GM12878 (cell line): ENCODE measurements around the gene ADAMTS2. TPM values are rescaled to one million over a fixed set of nuclear protein-coding genes. Genes with fewer than 3 reads are reported as not detected.

Experiments used
- ATAC-seq: fragments of 200-7000 bp; cut with Tn5 transposase; 3 replicates; pipeline ENCODE4 v1.9.1; 2020; ENCODE audit warnings: mild to moderate bottlenecking, moderate library complexity
- BruUV-seq: library from RNA; stranded (reverse); fragments of 400-500 nt; replicated peaks from 2 replicates; lab custom pipeline; 2021; lab: Mats Ljungman, UMichigan
- CTCF ChIA-PET: fragments of 300-600 bp; sonication (Branson Sonifier 250); formaldehyde crosslinking; extraction: SDS; loops from one replicate; lab custom pipeline; 2021; ENCODE audit warnings: inconsistent platforms; lab: Yijun Ruan, JAX
- POLR2A ChIA-PET: fragments of 350-600 bp; formaldehyde crosslinking; extraction: SDS; loops from one replicate; lab custom pipeline; 2021; ENCODE audit warnings: inconsistent platforms; lab: Charles Lee
- RAD21 ChIA-PET: fragments of 300-600 bp; sonication (Branson Sonifier 250); formaldehyde crosslinking; loops from one replicate; lab custom pipeline; 2023; ENCODE audit warnings: antibody characterized with exemption; ENCODE audit not compliant: unreplicated experiment; lab: Charles Lee
- SMC1A ChIA-PET: fragments of 300-600 bp; sonication (Branson Sonifier 250); formaldehyde crosslinking; loops from one replicate; lab custom pipeline; 2023; ENCODE audit not compliant: unreplicated experiment, uncharacterized antibody; lab: Charles Lee
- DNase-seq: peaks from one replicate; pipeline ENCODE4 v3.0.0-alpha.2; 2011; ENCODE audit warnings: low read depth, low spot score
- FAIRE-seq: peaks from 3 replicates; lab custom pipeline; 2011; peaks lifted over from hg19 to GRCh38; lab: Jason Lieb, UNC
- H2AFZ ChIP-seq: 2 replicates; pipeline ENCODE4 v1.6.0; 2011; ENCODE audit warnings: low read depth, low read length, control low read depth; ENCODE audit not compliant: control insufficient read depth
- H3K27ac ChIP-seq: 2 replicates; pipeline ENCODE4 v1.5.1; 2011; ENCODE audit warnings: control low read depth; ENCODE audit not compliant: control insufficient read depth, insufficient read depth
- H3K27me3 ChIP-seq, 2 experiments: replicated peaks in 1 of 2; 2 replicates each; pipeline versions ENCODE4 v1.6.0 to v1.6.1; 2011; ENCODE audit warnings: low read length in 1 of 2; ENCODE audit not compliant: control insufficient read depth in 2 of 2, insufficient read depth in 2 of 2
- H3K36me3 ChIP-seq, 2 experiments: 2 replicates each; pipeline ENCODE4 v1.5.1; 2011; ENCODE audit warnings: low read length in 1 of 2; ENCODE audit not compliant: control insufficient read depth in 2 of 2, insufficient read depth in 2 of 2
- H3K4me1 ChIP-seq: 2 replicates; pipeline ENCODE4 v1.6.1; 2011; ENCODE audit warnings: mild to moderate bottlenecking, low read length, moderate library complexity, mixed read lengths; ENCODE audit not compliant: control insufficient read depth, insufficient read depth
- H3K4me2 ChIP-seq: 2 replicates; pipeline ENCODE4 v1.6.0; 2011; ENCODE audit warnings: control low read depth; ENCODE audit not compliant: control insufficient read depth, insufficient read depth
- H3K4me3 ChIP-seq: fragments of 200-600 bp; sonication (generic); 2 replicates; pipeline ENCODE4 v1.5.1; 2016
- H3K79me2 ChIP-seq: 2 replicates; pipeline ENCODE4 v1.6.0; 2011; ENCODE audit warnings: low read length; ENCODE audit not compliant: control insufficient read depth, insufficient read depth
- H3K9ac ChIP-seq: 2 replicates; pipeline ENCODE4 v1.8.0; 2011; ENCODE audit warnings: low read length, control low read depth, mixed read lengths; ENCODE audit not compliant: control insufficient read depth, insufficient read depth
- H3K9me3 ChIP-seq: replicated peaks from 3 replicates; pipeline ENCODE4 v1.5.1; 2011; ENCODE audit warnings: mild to moderate bottlenecking, low read length; ENCODE audit not compliant: control insufficient read depth, insufficient read depth
- H4K20me1 ChIP-seq: 2 replicates; pipeline ENCODE4 v1.6.0; 2011; ENCODE audit not compliant: control insufficient read depth, insufficient read depth
- CEBPB ChIP-seq, 2 experiments: fragments of 150-350 bp in 1 of 2; IDR thresholded peaks; 2 replicates each; pipeline ENCODE4 v1.6.1; 2012 to 2014; ENCODE audit warnings: low read depth in 2 of 2, low read length in 2 of 2, borderline replicate concordance in 1 of 2, inconsistent platforms in 1 of 2
- HDGF ChIP-seq: fragments of 450-650 bp; IDR thresholded peaks from 2 replicates; pipeline ENCODE4 v1.6.1; 2016; ENCODE audit warnings: antibody characterized with exemption
- JUNB ChIP-seq: IDR thresholded peaks from 2 replicates; pipeline ENCODE4 v1.6.1; 2016; ENCODE audit warnings: antibody characterized with exemption, mild to moderate bottlenecking
- MEF2A ChIP-seq: IDR thresholded peaks from 2 replicates; pipeline ENCODE4 v1.6.1; 2011; ENCODE audit warnings: low read depth, mild to moderate bottlenecking, low read length, moderate library complexity; ENCODE audit not compliant: insufficient read depth
- MTA3 ChIP-seq: IDR thresholded peaks from 2 replicates; pipeline ENCODE4 v1.6.1; 2012; ENCODE audit warnings: low read length, inconsistent platforms, borderline replicate concordance
- NR2C1 ChIP-seq: fragments of 450-650 bp; IDR thresholded peaks from 2 replicates; pipeline ENCODE4 v1.6.1; 2017; ENCODE audit warnings: antibody characterized with exemption, mild to moderate bottlenecking, moderate library complexity
- RAD51 ChIP-seq: fragments of 450-650 bp; IDR thresholded peaks from 2 replicates; pipeline ENCODE4 v1.6.1; 2016; ENCODE audit warnings: moderate library complexity, mild to moderate bottlenecking, inconsistent platforms
- RUNX3 ChIP-seq: IDR thresholded peaks from 2 replicates; pipeline ENCODE4 v1.6.1; 2012; ENCODE audit warnings: low read length, inconsistent platforms
- TAF1 ChIP-seq: IDR thresholded peaks from 2 replicates; pipeline ENCODE4 v1.6.1; 2011; ENCODE audit warnings: mild to moderate bottlenecking, low read depth, low read length, borderline replicate concordance
- TCF7 ChIP-seq: IDR thresholded peaks from 2 replicates; pipeline ENCODE4 v1.6.1; 2014; ENCODE audit warnings: antibody characterized with exemption, borderline replicate concordance
- ZBED1 ChIP-seq: IDR thresholded peaks from 2 replicates; pipeline ENCODE4 v1.6.1; 2016; ENCODE audit warnings: borderline replicate concordance
- ZNF217 ChIP-seq: fragments of 450-650 bp; IDR thresholded peaks from 2 replicates; pipeline ENCODE4 v1.6.1; 2017; ENCODE audit warnings: antibody characterized with exemption, mild to moderate bottlenecking
- ZZZ3 ChIP-seq: IDR thresholded peaks from 2 replicates; pipeline ENCODE4 v1.6.1; 2011; ENCODE audit warnings: low read depth; ENCODE audit not compliant: control insufficient read depth, insufficient read length
- WGBS: methylation state at CpG from one replicate; pipeline ENCODE4 v1.1.6; 2016; ENCODE audit warnings: low lambda C conversion rate; ENCODE audit not compliant: insufficient replicate concordance, insufficient coverage; ENCODE audit errors: missing lambda C conversion rate; 5-methylcytosine and 5-hydroxymethylcytosine counted together
- in situ Hi-C: fragments of 300-500 bp; cut with MboI; formaldehyde crosslinking; loops from 9 replicates; pipeline ENCODE4 v1.14.3; 2018; ENCODE audit warnings: mixed read lengths
- intact Hi-C: fragments of 100-400 bp; cut with micrococcal nuclease; formaldehyde crosslinking; loops from one replicate; pipeline ENCODE4 v1.14.2; 2022; ENCODE audit not compliant: unreplicated experiment
- polyA plus RNA-seq, 11 experiments: library from polyadenylated mRNA; depleted of rRNA in 4 of 11; unstranded in 6 of 11; stranded (reverse) in 5 of 11; fragments of >200 nt; fragmentation: Nextera tagmentation in 4 of 11; fragmentation: Illumina TruSeq in 1 of 11; extraction: Ambion mirVana in 4 of 11; extraction: Trizol in 1 of 11; gene quantifications; 1 replicate in 1 of 11; 2 replicates in 10 of 11; pipeline versions ENCODE4 v1.2.1 to v1.2.3, GENCODE V29; 2011 to 2016; ENCODE audit warnings: inconsistent platforms in 2 of 11, missing spikeins in 2 of 11, low read depth in 1 of 11
- total RNA-seq, 4 experiments: library from RNA; depleted of rRNA in 3 of 4; stranded (reverse); fragments of >200 nt in 3 of 4; fragmentation: Illumina TruSeq in 1 of 4; extraction: Trizol in 1 of 4; gene quantifications; 2 replicates each; pipeline versions ENCODE4 v1.2.1 to v1.2.3, GENCODE V29; 2013 to 2021
- TF ChIP-seq, protein P1 (sequence below): IDR thresholded peaks from 2 replicates; pipeline ENCODE4 v1.6.1; 2011; ENCODE audit warnings: borderline replicate concordance, low read depth, mild to moderate bottlenecking, moderate library complexity, low read length; ENCODE audit not compliant: insufficient read depth, poor library complexity, severe bottlenecking
- TF ChIP-seq, protein P2 (sequence below), 3 experiments: IDR thresholded peaks in 2 of 3; conservative IDR thresholded peaks in 1 of 3; 2 replicates each; pipeline ENCODE4 v1.5.1; 2011; ENCODE audit warnings: low read depth in 3 of 3, low read length in 3 of 3, mild to moderate bottlenecking in 3 of 3, control low read depth in 2 of 3, moderate library complexity in 2 of 3, inconsistent platforms in 1 of 3, mixed read lengths in 1 of 3; ENCODE audit not compliant: control insufficient read depth in 2 of 3, insufficient read depth in 1 of 3; ENCODE audit errors: extremely low read depth in 1 of 3

Gene ADAMTS2
- total and polyA plus RNA-seq, 10 of the 15 experiments (the other 5 are each of a cell fraction or from before 2014, with no cell fraction given) = 0.03 to 0.05 TPM; not detected in 8

GRCh38 chr5:179223528-179223927 is 121.7 kb downstream of the ADAMTS2 start:
- WGBS = 62% methylated on average over 14 of the region's 14 CpGs
- no peak for ATAC-seq
- DNase-seq = no peak
- H4K20me1 ChIP-seq = no peaks in the 10 kb centered on the region
- FAIRE-seq = no peak
- TF ChIP-seq, protein P1, sequence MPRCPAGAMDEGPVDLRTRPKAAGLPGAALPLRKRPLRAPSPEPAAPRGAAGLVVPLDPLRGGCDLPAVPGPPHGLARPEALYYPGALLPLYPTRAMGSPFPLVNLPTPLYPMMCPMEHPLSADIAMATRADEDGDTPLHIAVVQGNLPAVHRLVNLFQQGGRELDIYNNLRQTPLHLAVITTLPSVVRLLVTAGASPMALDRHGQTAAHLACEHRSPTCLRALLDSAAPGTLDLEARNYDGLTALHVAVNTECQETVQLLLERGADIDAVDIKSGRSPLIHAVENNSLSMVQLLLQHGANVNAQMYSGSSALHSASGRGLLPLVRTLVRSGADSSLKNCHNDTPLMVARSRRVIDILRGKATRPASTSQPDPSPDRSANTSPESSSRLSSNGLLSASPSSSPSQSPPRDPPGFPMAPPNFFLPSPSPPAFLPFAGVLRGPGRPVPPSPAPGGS = peak; percentile 10
- TF ChIP-seq NR2C1 = no peak
- TF ChIP-seq, all 136 proteins: peak for 1
- H3K79me2 ChIP-seq = no peaks in the 10 kb centered on the region
- H3K9me3 ChIP-seq = peaks cover 3% of the 10 kb centered on the region; the same call in 2 of the 3 replicates
- H3K9ac ChIP-seq = no peak overlapping the region
- POLR2A ChIA-PET = no interaction called here
- RAD21 ChIA-PET = no interaction called here
- CTCF ChIA-PET = no interaction called here
- no TSS peak for BruUV-seq
- H3K4me3 ChIP-seq = no peak overlapping the region
- SMC1A ChIA-PET = no interaction called here
- H3K36me3 ChIP-seq = no peaks in the 10 kb centered on the region
- no peak overlapping the region for H3K4me2 ChIP-seq
- no peaks in the 10 kb centered on the region for H3K27me3 ChIP-seq
- H3K4me1 ChIP-seq = no peaks in the 10 kb centered on the region
- H3K27ac ChIP-seq = no peak overlapping the region
- no peak overlapping the region for H2AFZ ChIP-seq
- in situ Hi-C loops (no loop called here), intact Hi-C loops (no loop called here)

- no peak overlapping the region for H3K4me3 ChIP-seq
- ChIA-PET POLR2A (no interaction called here), RAD21 (no interaction called here), CTCF (no interaction called here), SMC1A (no interaction called here)
- no peak for DNase-seq
- no peaks in the 10 kb centered on the region for H3K79me2 ChIP-seq
- no peaks in the 10 kb centered on the region for H4K20me1 ChIP-seq
- no peak overlapping the region for H3K27ac ChIP-seq
- no peak for ATAC-seq
- no peak overlapping the region for H2AFZ ChIP-seq
- H3K27me3 ChIP-seq = no peaks in the 10 kb centered on the region
- 38% methylated on average over 9 of the region's 9 CpGs for WGBS
- BruUV-seq = no TSS peak
- peaks cover 2% of the 10 kb centered on the region; the same call in 2 of the 3 replicates for H3K9me3 ChIP-seq
- H3K9ac ChIP-seq = no peak overlapping the region
- in situ Hi-C loops (no loop called here), intact Hi-C loops (no loop called here)
- no peaks in the 10 kb centered on the region for H3K4me1 ChIP-seq
- no peaks in the 10 kb centered on the region for H3K36me3 ChIP-seq
- no peak overlapping the region for H3K4me2 ChIP-seq
- FAIRE-seq = no peak
- TF ChIP-seq TCF7 = no peak
- TF ChIP-seq, protein P2, sequence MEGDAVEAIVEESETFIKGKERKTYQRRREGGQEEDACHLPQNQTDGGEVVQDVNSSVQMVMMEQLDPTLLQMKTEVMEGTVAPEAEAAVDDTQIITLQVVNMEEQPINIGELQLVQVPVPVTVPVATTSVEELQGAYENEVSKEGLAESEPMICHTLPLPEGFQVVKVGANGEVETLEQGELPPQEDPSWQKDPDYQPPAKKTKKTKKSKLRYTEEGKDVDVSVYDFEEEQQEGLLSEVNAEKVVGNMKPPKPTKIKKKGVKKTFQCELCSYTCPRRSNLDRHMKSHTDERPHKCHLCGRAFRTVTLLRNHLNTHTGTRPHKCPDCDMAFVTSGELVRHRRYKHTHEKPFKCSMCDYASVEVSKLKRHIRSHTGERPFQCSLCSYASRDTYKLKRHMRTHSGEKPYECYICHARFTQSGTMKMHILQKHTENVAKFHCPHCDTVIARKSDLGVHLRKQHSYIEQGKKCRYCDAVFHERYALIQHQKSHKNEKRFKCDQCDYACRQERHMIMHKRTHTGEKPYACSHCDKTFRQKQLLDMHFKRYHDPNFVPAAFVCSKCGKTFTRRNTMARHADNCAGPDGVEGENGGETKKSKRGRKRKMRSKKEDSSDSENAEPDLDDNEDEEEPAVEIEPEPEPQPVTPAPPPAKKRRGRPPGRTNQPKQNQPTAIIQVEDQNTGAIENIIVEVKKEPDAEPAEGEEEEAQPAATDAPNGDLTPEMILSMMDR (IDR thresholded peaks at IDR 0.05 in 2 of 3, conservative IDR thresholded peaks at IDR 0.05 in 1 of 3; ENCODE audit: control insufficient read depth in 2 of 3, extremely low read depth in 1 of 3, insufficient read depth in 1 of 3, low read depth in 3 of 3, low read length in 3 of 3) = no peak
- no peak for TF ChIP-seq MTA3
- TF ChIP-seq RAD51 = no peak
- no peak for TF ChIP-seq JUNB
- no peak for TF ChIP-seq MEF2A
- no peak for TF ChIP-seq ZZZ3
- no peak for TF ChIP-seq ZBED1
- no peak for TF ChIP-seq HDGF
- TF ChIP-seq RUNX3 = no peak
- TF ChIP-seq CEBPB (IDR thresholded peaks at IDR 0.05; ENCODE audit: borderline replicate concordance in 1 of 2, low read depth in 2 of 2, low read length in 2 of 2) = no peak
- TF ChIP-seq TAF1 = no peak
- no peak for TF ChIP-seq ZNF217
These were observed 122.8 kb downstream of the ADAMTS2 start for GRCh38 chr5:179222246-179223017.
